SK-N-SH treated with all-trans-retinoic acid at 6 μM for 48 hours (cell line): ENCODE measurements around the gene LY9.
"Not testable (repeated sequence)": the region's sequence is repeated elsewhere in the genome, so short reads cannot be mapped to it uniquely, and the experiment has no call there.

Experiments used
- ATAC-seq: fragments of 200-7000 bp; cut with Tn5 transposase; 3 replicates; pipeline ENCODE4 v1.9.1; 2020; ENCODE audit warnings: mild to moderate bottlenecking, moderate library complexity
- ARNTL ChIP-seq: fragments of 450-650 bp; formaldehyde crosslinking; IDR thresholded peaks from 2 replicates; pipeline ENCODE4 v1.5.0; 2020; ENCODE audit warnings: low read depth, mild to moderate bottlenecking, moderate library complexity, borderline replicate concordance
- BACH2 ChIP-seq: fragments of 250-450 bp; sonication (Bioruptor Pico); IDR thresholded peaks from 2 replicates; pipeline ENCODE4 v1.9.0; 2021; ENCODE audit warnings: mild to moderate bottlenecking, borderline replicate concordance
- CREB5 ChIP-seq: fragments of 250-450 bp; sonication (Bioruptor Pico); IDR thresholded peaks from 2 replicates; pipeline ENCODE4 v1.5.1; 2020; ENCODE audit warnings: low read depth, mild to moderate bottlenecking, moderate library complexity
- CSRNP3 ChIP-seq: fragments of 250-450 bp; sonication (Bioruptor Pico); IDR thresholded peaks from 2 replicates; pipeline ENCODE4 v1.5.1; 2021; ENCODE audit warnings: mild to moderate bottlenecking, moderate library complexity
- ESRRG ChIP-seq: fragments of 250-450 bp; sonication (Bioruptor Pico); IDR thresholded peaks from 2 replicates; pipeline ENCODE4 v1.6.1; 2021; ENCODE audit warnings: mild to moderate bottlenecking
- ISL1 ChIP-seq: fragments of 250-450 bp; sonication (Bioruptor Pico); IDR thresholded peaks from 2 replicates; pipeline ENCODE4 v2.1.2; 2022; ENCODE audit warnings: mild to moderate bottlenecking, moderate library complexity
- OSR1 ChIP-seq: fragments of 250-450 bp; sonication (Bioruptor Pico); IDR thresholded peaks from 2 replicates; pipeline ENCODE4 v1.8.0; 2022; ENCODE audit warnings: moderate library complexity, mild to moderate bottlenecking, inconsistent platforms
- PATZ1 ChIP-seq: fragments of 250-450 bp; sonication (Bioruptor Pico); IDR thresholded peaks from 2 replicates; pipeline ENCODE4 v1.8.0; 2020; ENCODE audit warnings: mild to moderate bottlenecking, moderate library complexity, borderline replicate concordance
- POU6F1 ChIP-seq: fragments of 250-450 bp; sonication (Bioruptor Pico); IDR thresholded peaks from 2 replicates; pipeline ENCODE4 v1.8.0; 2021; ENCODE audit warnings: low read depth, mild to moderate bottlenecking, moderate library complexity, borderline replicate concordance
- PPARA ChIP-seq: fragments of 250-450 bp; sonication (Bioruptor Pico); IDR thresholded peaks from 2 replicates; pipeline ENCODE4 v1.5.0; 2020; ENCODE audit warnings: mild to moderate bottlenecking, borderline replicate concordance
- RARB ChIP-seq: fragments of 250-450 bp; sonication (Bioruptor Pico); IDR thresholded peaks from 2 replicates; pipeline ENCODE4 v1.8.0; 2021; ENCODE audit warnings: mild to moderate bottlenecking, moderate library complexity
- SNAI2 ChIP-seq: fragments of 250-450 bp; sonication (Bioruptor Pico); IDR thresholded peaks from 2 replicates; pipeline ENCODE4 v1.5.0; 2020; ENCODE audit warnings: mild to moderate bottlenecking, moderate library complexity
- TCF4 ChIP-seq: fragments of 250-450 bp; sonication (Bioruptor Pico); IDR thresholded peaks from 2 replicates; pipeline ENCODE4 v1.8.0; 2021; ENCODE audit warnings: mild to moderate bottlenecking, moderate library complexity, borderline replicate concordance
- TOX ChIP-seq: fragments of 250-450 bp; sonication (Bioruptor Pico); IDR thresholded peaks from 2 replicates; pipeline ENCODE4 v1.8.0; 2021; ENCODE audit warnings: mild to moderate bottlenecking, moderate library complexity, borderline replicate concordance
- TSHZ2 ChIP-seq: fragments of 250-450 bp; sonication (Bioruptor Pico); IDR thresholded peaks from 2 replicates; pipeline ENCODE4 v1.5.0; 2020; ENCODE audit warnings: mild to moderate bottlenecking, moderate library complexity
- ZC3H10 ChIP-seq: fragments of 250-450 bp; sonication (Bioruptor Pico); IDR thresholded peaks from 2 replicates; pipeline ENCODE4 v1.5.1; 2021; ENCODE audit warnings: mild to moderate bottlenecking, moderate library complexity
- ZFP3 ChIP-seq: fragments of 250-450 bp; sonication (Bioruptor Pico); IDR thresholded peaks from 2 replicates; pipeline ENCODE4 v1.5.0; 2020; ENCODE audit warnings: mild to moderate bottlenecking, moderate library complexity
- ZNF565 ChIP-seq: fragments of 450-650 bp; formaldehyde crosslinking; conservative IDR thresholded peaks from 2 replicates; pipeline ENCODE4 v1.5.0; 2020; ENCODE audit warnings: low read depth, mild to moderate bottlenecking, moderate library complexity
- ZNF70 ChIP-seq: fragments of 450-650 bp; formaldehyde crosslinking; IDR thresholded peaks from 2 replicates; pipeline ENCODE4 v1.5.0; 2020; ENCODE audit warnings: mild to moderate bottlenecking, moderate library complexity
- ZNF8 ChIP-seq: fragments of 450-650 bp; formaldehyde crosslinking; IDR thresholded peaks from 2 replicates; pipeline ENCODE4 v1.5.0; 2020; ENCODE audit warnings: mild to moderate bottlenecking, moderate library complexity

LY9 gene

GRCh38 chr1:160782988-160783765 is 12.8 kb upstream of the LY9 start:
- ATAC-seq: not testable (repeated sequence)

GRCh38 chr1:160789051-160789701 is 6.8 kb upstream of the LY9 start:
- no peak for ATAC-seq

GRCh38 chr1:160789702-160790611 is 6.0 kb upstream of the LY9 start:
- no peak for TF ChIP-seq PATZ1 (CRISPR knock-in tag)
- TF ChIP-seq ZNF565 (CRISPR knock-in tag): no peak
- TF ChIP-seq SNAI2 (CRISPR knock-in tag): no peak
- TF ChIP-seq ISL1 (CRISPR knock-in tag): no peak
- no peak for TF ChIP-seq ZC3H10 (CRISPR knock-in tag)
- ATAC-seq: no peak

More at GRCh38 chr1:160789051-160789701, 6.8 kb upstream of the LY9 start:
- TF ChIP-seq TCF4 (no peak), POU6F1 (CRISPR knock-in tag) (no peak), ZNF565 (CRISPR knock-in tag) (no peak), OSR1 (no peak), TOX (CRISPR knock-in tag) (no peak), RARB (CRISPR knock-in tag) (no peak), TSHZ2 (CRISPR knock-in tag) (no peak), CREB5 (CRISPR knock-in tag) (no peak), ISL1 (CRISPR knock-in tag) (no peak), BACH2 (CRISPR knock-in tag) (no peak)
- TF ChIP-seq, all 23 proteins: peak for 0

- ATAC-seq: no peak
- no peak for TF ChIP-seq TOX (CRISPR knock-in tag)
- no peak for TF ChIP-seq CSRNP3 (CRISPR knock-in tag)
- no peak for TF ChIP-seq CREB5 (CRISPR knock-in tag)
- no peak for TF ChIP-seq ISL1 (CRISPR knock-in tag)
- TF ChIP-seq ZFP3 (CRISPR knock-in tag): no peak
- TF ChIP-seq ZNF70 (CRISPR knock-in tag): no peak
- TF ChIP-seq TCF4: no peak
- TF ChIP-seq PPARA (CRISPR knock-in tag): no peak
- no peak for TF ChIP-seq ESRRG (CRISPR knock-in tag)
- no peak for TF ChIP-seq ZNF8
- TF ChIP-seq ARNTL (CRISPR knock-in tag): no peak
These were observed 1.6 kb upstream of the LY9 start for GRCh38 chr1:160794376-160794775.
